ENCODE results near the gene GPRC5A.

The GPRC5A gene

GRCh38 chr12:12954356-12954755 lies 63.0 kb downstream of the GPRC5A start:
- no peaks in the 10 kb centered on the region for H3K4me1 ChIP-seq (ENCODE audit: control insufficient read depth, insufficient read depth, low read length)
- H3K4me3 ChIP-seq (ENCODE audit: low read depth, low read length), result no peak overlapping the region
- no peak overlapping the region for H3K9ac ChIP-seq (ENCODE audit: low read depth, low read length)
- H3K36me3 ChIP-seq (ENCODE audit: control insufficient read depth, insufficient read depth, low read length), result no peaks in the 10 kb centered on the region
- no peaks in the 10 kb centered on the region for H3K27me3 ChIP-seq (ENCODE audit: control insufficient read depth, insufficient read depth, low read length)
- no peaks in the 10 kb centered on the region for H3K9me3 ChIP-seq (ENCODE audit: control insufficient read depth, insufficient read depth, low read length)

DNA sequence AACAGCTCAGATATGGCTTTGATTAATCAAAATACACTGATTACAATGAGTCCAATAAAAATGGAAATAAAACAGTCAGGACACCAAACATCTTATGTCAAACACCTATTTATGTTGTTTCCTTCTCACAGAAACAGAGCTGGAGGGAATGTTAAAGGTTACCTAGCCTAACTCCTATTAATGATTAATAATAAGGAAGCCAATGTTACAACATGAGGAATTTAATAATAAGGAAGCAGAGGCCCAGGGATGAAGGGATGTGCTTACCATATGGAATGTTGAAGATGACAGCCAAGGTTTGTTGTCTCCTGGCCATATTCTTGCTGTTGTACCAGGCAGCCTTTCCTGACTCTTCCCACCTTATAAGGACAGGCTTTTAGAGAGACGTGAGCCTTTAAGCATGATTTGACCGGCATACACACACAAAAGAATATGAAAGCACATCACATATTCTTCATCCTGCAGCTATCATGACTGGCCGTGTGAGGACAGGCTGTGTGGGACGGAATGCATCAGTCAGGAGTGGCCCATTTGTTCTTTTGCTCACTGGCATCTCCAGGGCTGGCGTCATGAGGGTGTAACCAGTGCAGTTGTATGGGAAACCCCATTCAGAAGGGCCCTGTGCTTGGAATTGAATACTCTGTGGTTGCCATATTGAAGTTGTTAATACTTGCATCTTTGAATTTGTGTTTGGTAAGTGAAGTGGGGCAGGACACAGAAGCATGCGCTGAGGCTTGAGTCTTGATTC lies 63.7 kb downstream of the GPRC5A start:
- Histone ChIP-seq H3K9me3 (ENCODE audit: control insufficient read depth, insufficient read depth, low read length) (no peaks in the 10 kb centered on the region), H3K27me3 (ENCODE audit: control insufficient read depth, insufficient read depth, low read length) (no peaks in the 10 kb centered on the region), H3K4me3 (ENCODE audit: low read depth, low read length) (no peak overlapping the region), H3K4me1 (ENCODE audit: control insufficient read depth, insufficient read depth, low read length) (no peaks in the 10 kb centered on the region), H3K36me3 (ENCODE audit: control insufficient read depth, insufficient read depth, low read length) (no peaks in the 10 kb centered on the region), H3K9ac (ENCODE audit: low read depth, low read length) (no peak overlapping the region)

GRCh38 chr12:12958886-12959285 lies 67.5 kb downstream of the GPRC5A start:
- Histone ChIP-seq H3K4me3 (ENCODE audit: low read depth, low read length) (no peak overlapping the region), H3K36me3 (ENCODE audit: control insufficient read depth, insufficient read depth, low read length) (no peaks in the 10 kb centered on the region), H3K9ac (ENCODE audit: low read depth, low read length) (no peak overlapping the region), H3K27me3 (ENCODE audit: control insufficient read depth, insufficient read depth, low read length) (no peaks in the 10 kb centered on the region), H3K4me1 (ENCODE audit: control insufficient read depth, insufficient read depth, low read length) (no peaks in the 10 kb centered on the region), H3K9me3 (ENCODE audit: control insufficient read depth, insufficient read depth, low read length) (no peaks in the 10 kb centered on the region)

GRCh38 chr12:12960639-12961209 lies 69.4 kb downstream of the GPRC5A start:
- no peaks in the 10 kb centered on the region for H3K27me3 ChIP-seq (ENCODE audit: control insufficient read depth, insufficient read depth, low read length)
- H3K4me3 ChIP-seq (ENCODE audit: low read depth, low read length), result no peak overlapping the region
- H3K36me3 ChIP-seq (ENCODE audit: control insufficient read depth, insufficient read depth, low read length), result no peaks in the 10 kb centered on the region
- H3K9me3 ChIP-seq (ENCODE audit: control insufficient read depth, insufficient read depth, low read length), result no peaks in the 10 kb centered on the region
- no peak overlapping the region for H3K9ac ChIP-seq (ENCODE audit: low read depth, low read length)
- H3K4me1 ChIP-seq (ENCODE audit: control insufficient read depth, insufficient read depth, low read length), result no peaks in the 10 kb centered on the region

- Histone ChIP-seq H3K9ac (ENCODE audit: low read depth, low read length) (no peak overlapping the region), H3K4me3 (ENCODE audit: low read depth, low read length) (no peak overlapping the region), H3K36me3 (ENCODE audit: control insufficient read depth, insufficient read depth, low read length) (no peaks in the 10 kb centered on the region)
Measured at GRCh38 chr12:12964255-12964654, 72.9 kb downstream of the GPRC5A start.

DNA sequence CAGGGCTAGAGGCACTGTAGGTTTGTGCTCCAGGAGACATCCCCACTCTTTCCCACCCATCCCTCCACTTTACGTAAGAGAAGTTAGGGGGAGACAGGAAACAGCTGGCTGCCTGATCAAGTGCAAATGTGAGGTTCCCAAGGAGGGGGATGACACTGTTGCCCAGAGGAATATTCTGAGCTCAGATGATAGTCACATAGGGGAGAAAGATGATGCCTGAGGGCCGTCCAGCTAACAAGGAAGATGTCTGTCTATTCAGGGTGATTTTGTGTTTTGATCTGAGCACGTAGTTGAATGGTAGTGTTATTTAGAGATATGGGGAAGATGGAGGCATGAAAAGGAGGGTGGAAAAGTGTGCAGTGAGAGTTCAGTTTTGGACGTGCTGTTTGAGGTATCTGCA lies 74.5 kb downstream of the GPRC5A start:
- no peak overlapping the region for H3K4me3 ChIP-seq (ENCODE audit: low read depth, low read length)

More at GRCh38 chr12:12964255-12964654, 72.9 kb downstream of the GPRC5A start:
- Histone ChIP-seq H3K4me1 (ENCODE audit: control insufficient read depth, insufficient read depth, low read length) (no peaks in the 10 kb centered on the region), H3K9me3 (ENCODE audit: control insufficient read depth, insufficient read depth, low read length) (no peaks in the 10 kb centered on the region), H3K27me3 (ENCODE audit: control insufficient read depth, insufficient read depth, low read length) (no peaks in the 10 kb centered on the region)

More for the DNA sequence above, 74.5 kb downstream of the GPRC5A start:
- Histone ChIP-seq H3K27me3 (ENCODE audit: control insufficient read depth, insufficient read depth, low read length) (no peaks in the 10 kb centered on the region), H3K4me1 (ENCODE audit: control insufficient read depth, insufficient read depth, low read length) (no peaks in the 10 kb centered on the region), H3K9me3 (ENCODE audit: control insufficient read depth, insufficient read depth, low read length) (no peaks in the 10 kb centered on the region), H3K9ac (ENCODE audit: low read depth, low read length) (no peak overlapping the region), H3K36me3 (ENCODE audit: control insufficient read depth, insufficient read depth, low read length) (no peaks in the 10 kb centered on the region)
